ENCODE measurements around the gene PTX4. TPM values are rescaled to one million over a fixed set of nuclear protein-coding genes. Genes with fewer than 3 reads are reported as not detected.

The PTX4 gene
- not detected in 2 replicates for total RNA-seq (2014; rRNA removed)
- polyA plus RNA-seq (2012), result not detected

- no peak for DNase-seq (ENCODE audit: low read depth)
Observed at GRCh38 chr16:1488619-1489018, at the start of gene PTX4. TSS of gene PTX4 (minus strand) at chr16:1488944. CDS start at chr16:1488909, 35 bp downstream.

GRCh38 chr16:1537763-1538289, 49.1 kb upstream of the PTX4 start:
- no peak for DNase-seq (ENCODE audit: low read depth)

GRCh38 chr16:1537138-1537577, 48.4 kb upstream of the PTX4 start:
- DNase-seq (ENCODE audit: low read depth), result no peak

- DNase-seq (ENCODE audit: low read depth), result no peak
Observed at GRCh38 chr16:1536601-1537000, 47.9 kb upstream of the PTX4 start.

- DNase-seq (ENCODE audit: low read depth), result no peak
Observed at GRCh38 chr16:1535391-1536291, 46.9 kb upstream of the PTX4 start.

- no peak for DNase-seq (ENCODE audit: low read depth)
Observed at GRCh38 chr16:1534021-1535020, 45.6 kb upstream of the PTX4 start.

GRCh38 chr16:1533443-1533951, 44.8 kb upstream of the PTX4 start, which contains the start of gene TMEM204:
TSS of gene TMEM204 (plus strand) at chr16:1533666. CDS start at chr16:1534276, 610 bp downstream.
- DNase-seq (ENCODE audit: low read depth), result no peak

- no peak for DNase-seq (ENCODE audit: low read depth)
Observed at GRCh38 chr16:1532771-1533170, 44.0 kb upstream of the PTX4 start.

GRCh38 chr16:1532081-1532760, 43.5 kb upstream of the PTX4 start:
- no peak for DNase-seq (ENCODE audit: low read depth)

- DNase-seq (ENCODE audit: low read depth), result no peak
Observed at GRCh38 chr16:1531638-1531910, 42.8 kb upstream of the PTX4 start.

GRCh38 chr16:1530883-1531637, 42.3 kb upstream of the PTX4 start:
- DNase-seq (ENCODE audit: low read depth), result no peak

- no peak for DNase-seq (ENCODE audit: low read depth)
Observed at GRCh38 chr16:1530349-1530882, 41.7 kb upstream of the PTX4 start.

GRCh38 chr16:1528921-1529537, 40.3 kb upstream of the PTX4 start:
- no peak for DNase-seq (ENCODE audit: low read depth)

- no peak for DNase-seq (ENCODE audit: low read depth)
Observed at GRCh38 chr16:1527836-1528811, 39.4 kb upstream of the PTX4 start.

GRCh38 chr16:1526608-1527555, 38.1 kb upstream of the PTX4 start:
- no peak for DNase-seq (ENCODE audit: low read depth)

GRCh38 chr16:1525871-1526607, 37.3 kb upstream of the PTX4 start:
- DNase-seq (ENCODE audit: low read depth), result no peak
